ENCODE data around the gene SULT2B1.

SULT2B1 gene

GRCh38 chr19:48609571-48610108 is 57.7 kb downstream of the SULT2B1 start:
- TF ChIP-seq POLR2A (IDR thresholded peaks at IDR 0.05; ENCODE audit: low read length) = no peak
- TF ChIP-seq GATA1 (IDR thresholded peaks at IDR 0.05; ENCODE audit: low read depth, low read length) = no peak
- DNase-seq = no peak

GRCh38 chr19:48611872-48612271 is 59.9 kb downstream of the SULT2B1 start:
- TF ChIP-seq POLR2A (IDR thresholded peaks at IDR 0.05; ENCODE audit: low read length) (no peak), GATA1 (IDR thresholded peaks at IDR 0.05; ENCODE audit: low read depth, low read length) (no peak)
- no peak for DNase-seq

GRCh38 chr19:48613024-48613851 is 61.3 kb downstream of the SULT2B1 start:
- no peak for DNase-seq
- TF ChIP-seq GATA1 (IDR thresholded peaks at IDR 0.05; ENCODE audit: low read depth, low read length) = no peak
- TF ChIP-seq POLR2A (IDR thresholded peaks at IDR 0.05; ENCODE audit: low read length) = no peak

GRCh38 chr19:48613852-48614435 is 62.0 kb downstream of the SULT2B1 start:
- TF ChIP-seq GATA1 (IDR thresholded peaks at IDR 0.05; ENCODE audit: low read depth, low read length) = no peak
- no peak for TF ChIP-seq POLR2A (IDR thresholded peaks at IDR 0.05; ENCODE audit: low read length)
- no peak for DNase-seq

- TF ChIP-seq POLR2A (IDR thresholded peaks at IDR 0.05; ENCODE audit: low read length) (peak; percentile 34), GATA1 (IDR thresholded peaks at IDR 0.05; ENCODE audit: low read depth, low read length) (no peak)
- DNase-seq = no peak
These were observed 62.7 kb downstream of the SULT2B1 start, which contains the start of gene FAM83E for GRCh38 chr19:48614436-48615230. FAM83E (minus strand) TSS chr19:48615076; CDS start chr19:48613372, 1,704 bp downstream.

GRCh38 chr19:48615231-48616040 is 63.5 kb downstream of the SULT2B1 start:
- no peak for TF ChIP-seq POLR2A (IDR thresholded peaks at IDR 0.05; ENCODE audit: low read length)
- no peak for TF ChIP-seq GATA1 (IDR thresholded peaks at IDR 0.05; ENCODE audit: low read depth, low read length)
- no peak for DNase-seq

- no peak for TF ChIP-seq POLR2A (IDR thresholded peaks at IDR 0.05; ENCODE audit: low read length)
- no peak for TF ChIP-seq GATA1 (IDR thresholded peaks at IDR 0.05; ENCODE audit: low read depth, low read length)
These were observed 64.1 kb downstream of the SULT2B1 start for GRCh38 chr19:48616041-48616436.

GRCh38 chr19:48616491-48617056 is 64.6 kb downstream of the SULT2B1 start:
- no peak for DNase-seq
- TF ChIP-seq POLR2A (IDR thresholded peaks at IDR 0.05; ENCODE audit: low read length) (no peak), GATA1 (IDR thresholded peaks at IDR 0.05; ENCODE audit: low read depth, low read length) (no peak)

More at GRCh38 chr19:48616041-48616436, 64.1 kb downstream of the SULT2B1 start:
- no peak for DNase-seq

GRCh38 chr19:48617146-48617937 is 65.4 kb downstream of the SULT2B1 start:
- DNase-seq = no peak

GRCh38 chr19:48618278-48618915 is 66.4 kb downstream of the SULT2B1 start:
- peak in 1 of 2 experiments; percentile 65 for DNase-seq
- TF ChIP-seq POLR2A (IDR thresholded peaks at IDR 0.05; ENCODE audit: low read length) = no peak
- no peak for TF ChIP-seq GATA1 (IDR thresholded peaks at IDR 0.05; ENCODE audit: low read depth, low read length)

More at GRCh38 chr19:48617146-48617937, 65.4 kb downstream of the SULT2B1 start:
- TF ChIP-seq GATA1 (IDR thresholded peaks at IDR 0.05; ENCODE audit: low read depth, low read length) = no peak
- TF ChIP-seq POLR2A (IDR thresholded peaks at IDR 0.05; ENCODE audit: low read length) = no peak

GRCh38 chr19:48618916-48619691 is 67.1 kb downstream of the SULT2B1 start, which contains the start of the genes RPL18 and SPHK2:
RPL18 (minus strand) TSS chr19:48619178; CDS start chr19:48619143, 35 bp downstream.
SPHK2 (plus strand) TSS chr19:48619506; CDS start chr19:48620515, 1,009 bp downstream.
- peak; percentile 96 for TF ChIP-seq POLR2A (IDR thresholded peaks at IDR 0.05; ENCODE audit: low read length)
- TF ChIP-seq GATA1 (IDR thresholded peaks at IDR 0.05; ENCODE audit: low read depth, low read length) = peak; percentile 76
- DNase-seq = peak; percentile 100

All from erythroblast (primary cell).